Fibroblast of upper back skin (primary cell): ENCODE results near the gene AUTS2.

Source experiments
- DNase-seq: peaks from one replicate; pipeline ENCODE4 v3.0.0-alpha.2; 2013

The AUTS2 gene

GRCh38 chr7:70693321-70693685, 1095.0 kb downstream of the AUTS2 start:
- DNase-seq, result peak; percentile 28

DNA sequence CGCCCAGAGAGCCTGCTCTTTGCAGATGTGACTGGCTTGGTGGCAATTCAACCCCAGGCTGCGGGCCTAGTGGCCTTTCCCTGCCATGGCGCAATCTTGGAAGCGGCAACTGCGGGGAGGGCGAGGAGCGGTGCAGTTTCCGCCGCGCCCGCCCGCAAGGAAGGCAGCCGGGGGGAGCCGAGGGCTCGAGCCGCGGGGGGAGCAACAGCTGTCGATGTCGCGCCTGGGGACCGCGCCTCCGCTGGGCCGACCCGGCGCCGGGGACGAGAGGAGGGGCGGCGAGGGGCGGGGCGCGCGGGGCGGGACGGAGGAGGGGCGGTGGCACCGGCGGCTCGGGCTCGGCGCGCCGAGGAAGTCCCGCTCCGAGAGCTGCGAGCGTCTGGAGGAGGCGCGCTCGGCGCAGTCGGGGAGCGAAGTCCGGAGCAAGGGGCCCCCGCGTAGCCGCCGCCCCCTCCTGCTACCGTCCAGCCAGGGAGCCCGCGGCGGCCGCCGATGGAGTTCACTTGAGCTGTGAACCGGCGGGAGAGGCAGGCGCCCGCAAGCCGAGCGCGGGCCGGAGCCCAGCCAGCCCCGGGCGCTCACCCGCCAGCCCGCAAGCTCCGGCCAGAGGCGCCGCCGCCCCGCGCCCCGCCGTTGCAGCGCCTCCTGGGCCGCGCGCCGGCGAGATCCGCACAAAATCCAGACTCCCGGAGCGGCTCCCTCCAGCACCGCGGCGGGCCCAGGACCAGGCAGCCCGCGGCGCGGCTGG, 1095.6 kb downstream of the AUTS2 start:
- DNase-seq, result peak; percentile 56

DNA sequence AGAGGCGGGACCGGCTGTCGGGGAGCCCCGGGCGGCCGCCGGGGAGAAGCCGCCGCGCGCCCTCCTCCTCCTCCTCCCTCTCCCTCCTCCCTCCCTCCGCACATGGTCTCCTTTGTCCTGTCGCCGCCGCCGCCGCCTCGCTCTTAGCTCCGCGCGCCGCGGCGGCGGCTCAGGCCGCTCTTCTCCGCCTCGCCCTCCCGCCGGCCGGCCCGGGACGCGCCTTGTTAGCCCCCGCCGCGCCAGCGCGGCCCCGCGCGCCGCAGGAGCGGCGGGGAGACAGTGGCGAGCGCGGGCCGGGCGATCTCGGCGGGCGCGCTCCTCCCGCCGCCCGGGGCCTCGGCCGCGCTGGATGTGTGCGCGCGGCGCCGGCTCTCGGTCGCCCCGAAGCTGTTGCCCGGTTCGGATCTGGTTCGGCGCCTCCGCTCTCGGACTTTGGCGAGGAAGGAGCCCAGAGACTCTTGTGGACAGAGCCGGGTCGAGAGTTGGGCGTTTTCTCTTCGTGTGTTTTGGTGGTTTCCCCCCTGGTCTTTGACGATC, 1096.2 kb downstream of the AUTS2 start:
- peak; percentile 33 for DNase-seq

GRCh38 chr7:70694971-70695794, 1096.9 kb downstream of the AUTS2 start:
- no peak for DNase-seq

DNA sequence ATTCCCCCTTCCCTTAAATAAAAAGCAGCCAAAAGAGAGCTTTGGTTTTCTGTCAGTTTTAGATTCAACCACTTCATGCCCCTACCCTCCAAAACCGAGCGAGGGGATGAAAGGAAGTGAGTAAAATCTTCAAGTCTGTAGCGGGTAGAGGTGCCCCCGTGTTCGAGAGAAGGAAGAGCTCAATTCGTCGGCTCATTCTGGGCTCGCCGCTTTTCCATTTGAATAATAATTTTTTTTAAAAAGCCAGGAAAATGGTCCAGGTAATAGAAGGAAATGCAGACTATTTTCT, 1097.5 kb downstream of the AUTS2 start:
- no peak for DNase-seq

DNA sequence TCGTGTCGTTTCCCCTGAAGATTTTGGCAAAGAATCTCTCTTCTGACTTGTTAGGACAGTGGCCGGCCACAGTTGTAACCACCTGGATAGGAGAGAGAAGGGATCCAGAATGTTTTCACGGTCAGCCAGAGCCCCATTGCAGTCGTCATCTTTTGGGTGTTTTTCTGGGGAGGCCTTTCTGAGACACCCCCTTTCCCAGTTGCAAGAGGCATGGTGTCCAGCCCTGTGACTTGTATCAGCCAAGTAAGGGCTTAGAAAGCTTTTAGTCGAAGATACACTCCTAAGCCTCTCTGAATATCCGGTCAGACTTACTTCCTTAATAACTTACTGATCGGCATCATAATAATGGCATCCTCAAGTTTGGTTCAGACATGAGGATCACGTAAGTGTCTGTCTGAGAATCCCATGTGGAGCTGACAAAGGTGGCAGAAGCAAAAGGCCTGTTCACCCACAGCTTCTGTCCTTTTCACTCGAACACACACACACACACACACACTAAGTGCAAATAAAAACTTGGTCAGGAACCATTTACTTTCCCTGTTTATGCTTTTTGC, 1098.0 kb downstream of the AUTS2 start:
- DNase-seq, result peak; percentile 56

DNA sequence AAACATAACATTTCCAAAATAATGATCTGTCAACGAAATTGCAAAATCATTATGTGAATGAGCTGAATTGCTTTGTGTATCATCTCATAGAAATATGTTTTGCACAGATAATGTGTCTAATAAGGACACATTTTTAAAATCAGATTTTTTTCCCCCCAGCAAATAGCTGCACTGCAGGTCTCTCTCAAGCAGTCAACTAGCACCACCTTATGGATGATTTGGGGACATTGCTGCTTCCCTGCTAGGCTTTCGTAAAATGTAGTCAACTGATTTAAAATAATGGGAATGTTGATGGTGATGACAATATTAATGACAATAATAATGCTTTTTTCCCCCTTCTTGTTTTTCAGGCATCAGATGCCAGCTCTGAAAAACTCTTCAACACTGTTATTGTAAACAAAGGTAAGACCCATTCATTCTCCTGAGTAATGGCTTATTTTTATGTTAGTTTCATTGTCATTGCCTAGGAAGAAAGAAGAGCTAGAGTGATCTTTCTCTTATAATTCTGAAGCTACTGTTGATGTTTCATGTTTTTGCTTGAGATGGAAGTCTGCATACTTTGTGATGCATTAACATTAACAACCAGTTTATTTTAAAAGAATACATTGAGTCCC, 1100.1 kb downstream of the AUTS2 start:
- peak; percentile 74 for DNase-seq

DNA sequence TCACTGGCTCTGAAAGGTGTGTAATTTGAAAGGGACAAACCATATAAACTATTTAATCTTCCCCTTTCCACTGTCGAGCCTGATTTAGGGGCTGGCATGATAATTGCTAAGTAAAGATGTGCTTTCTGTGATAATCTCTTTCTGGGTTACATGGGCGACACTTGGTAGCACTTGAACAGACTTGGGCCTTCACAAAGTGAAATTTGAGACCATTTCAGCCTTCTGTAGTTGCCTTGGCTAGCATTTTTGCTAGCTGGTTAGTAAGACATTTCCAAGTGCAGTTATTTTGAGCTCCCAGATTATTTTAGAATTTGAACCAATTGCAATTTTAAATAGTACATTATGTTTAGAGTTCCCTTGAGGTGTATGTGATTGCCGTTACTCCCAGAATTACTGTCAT, 1101.0 kb downstream of the AUTS2 start:
- DNase-seq, result no peak

DNA sequence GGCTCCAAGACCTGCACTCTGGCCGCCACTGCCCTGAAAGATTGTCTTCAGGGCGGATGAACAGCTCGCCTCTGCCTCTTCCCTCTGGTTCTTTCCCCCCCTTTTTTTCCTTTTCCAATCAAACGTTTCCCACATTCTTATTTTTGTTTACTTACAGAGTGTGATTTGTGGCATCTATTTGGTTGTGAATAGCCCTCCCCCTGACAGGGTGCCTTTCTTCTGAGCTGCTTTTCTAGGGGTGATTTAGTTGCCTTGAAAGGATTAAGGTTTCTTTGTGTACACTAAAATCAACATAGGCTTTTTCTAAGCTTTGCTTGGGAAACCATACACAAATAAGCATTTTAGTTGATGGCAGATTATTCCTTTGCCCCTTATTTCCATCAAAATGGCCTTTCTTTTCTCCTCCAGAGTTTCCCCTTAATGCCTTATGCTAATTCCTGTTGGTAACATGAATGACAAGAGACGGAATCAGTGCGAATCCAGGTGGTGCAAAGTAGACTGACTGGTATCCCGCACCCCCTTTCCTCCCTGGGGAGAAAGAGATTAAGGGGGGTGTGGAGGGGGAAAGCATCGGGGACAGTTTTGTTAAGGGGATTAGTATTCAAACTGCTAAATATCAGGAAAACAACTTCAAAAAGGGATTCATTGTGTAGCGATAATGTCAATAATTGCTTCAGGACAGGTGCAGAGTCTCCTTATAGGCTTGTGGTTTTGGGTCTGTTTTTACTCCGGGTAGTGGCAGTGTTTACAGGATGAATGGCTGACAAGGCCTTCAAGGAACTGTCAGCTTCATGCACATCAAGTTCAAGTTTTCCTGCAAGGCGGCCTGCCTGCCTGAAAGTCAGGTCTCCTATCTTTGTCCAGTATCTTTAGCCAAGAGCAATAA, 1102.0 kb downstream of the AUTS2 start:
- DNase-seq, result no peak

DNA sequence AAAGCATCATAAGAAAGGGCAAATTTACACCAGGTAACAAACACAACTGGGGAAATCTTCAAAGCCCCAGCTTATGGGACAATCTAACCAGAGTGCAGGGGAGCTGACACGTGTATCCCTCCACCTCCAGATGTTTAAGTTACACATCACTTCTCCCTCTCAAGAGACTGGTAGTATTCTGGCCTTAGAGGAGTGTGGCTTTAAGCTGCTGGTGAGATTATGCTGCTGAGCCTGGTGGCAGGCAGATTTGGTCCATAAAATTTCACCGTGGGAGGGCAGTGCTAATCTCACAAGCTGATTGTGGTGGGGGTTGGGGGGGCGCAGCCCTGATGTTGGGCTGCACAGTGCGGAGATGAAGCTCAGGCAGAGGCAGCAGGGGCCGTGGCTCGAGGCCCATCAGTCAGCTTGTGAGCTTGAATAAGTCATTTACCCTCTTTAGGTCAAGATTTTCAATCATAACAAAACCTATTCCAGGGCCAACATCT, 1102.7 kb downstream of the AUTS2 start:
- no peak for DNase-seq

DNA sequence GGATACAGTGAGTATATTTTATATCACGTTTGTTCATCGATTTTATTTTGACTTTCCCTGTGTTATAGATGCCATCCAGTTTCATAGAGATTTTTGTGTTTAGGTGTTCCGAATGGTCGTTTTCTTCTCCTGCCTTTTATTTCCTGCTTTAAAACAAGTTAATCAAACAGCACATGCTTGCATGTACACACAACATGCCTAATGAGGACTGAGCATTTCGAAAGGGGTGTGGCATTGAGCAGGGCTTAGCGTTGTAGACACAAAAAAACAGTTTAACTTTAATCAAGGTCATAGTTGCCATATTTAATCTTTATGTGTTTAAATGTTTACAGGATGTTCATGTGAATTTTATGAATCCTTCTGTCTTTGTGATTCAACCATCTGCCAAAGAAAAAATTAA, 1103.2 kb downstream of the AUTS2 start:
- DNase-seq, result no peak

GRCh38 chr7:70701991-70702390, 1103.7 kb downstream of the AUTS2 start:
- DNase-seq, result no peak

- DNase-seq, result no peak
Observed at GRCh38 chr7:70703785-70704184, 1105.5 kb downstream of the AUTS2 start.

DNA sequence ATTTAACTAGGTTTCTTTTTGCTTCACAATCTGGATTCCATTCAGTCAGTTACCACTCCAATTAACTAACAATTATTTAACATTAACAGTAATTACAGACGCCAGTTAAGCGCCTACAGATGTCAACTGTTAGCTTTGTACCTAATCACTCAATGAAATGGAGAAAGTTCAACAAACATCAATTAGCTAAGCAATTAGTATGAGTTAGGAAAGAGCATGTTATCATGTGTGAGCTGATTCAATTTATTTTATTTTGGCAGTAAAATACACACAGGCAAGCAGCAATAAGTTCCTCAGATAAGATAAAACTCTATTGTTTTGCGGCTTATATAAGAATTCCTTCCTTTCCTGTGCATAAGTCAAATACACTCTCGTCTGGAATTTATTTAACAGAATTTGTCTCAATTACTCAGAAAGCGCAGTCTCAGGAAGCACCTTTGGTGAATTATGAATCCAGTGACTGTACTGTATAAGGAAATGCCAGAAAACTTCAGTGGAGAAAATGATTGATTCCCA, 1106.6 kb downstream of the AUTS2 start:
- DNase-seq, result peak; percentile 72

DNA sequence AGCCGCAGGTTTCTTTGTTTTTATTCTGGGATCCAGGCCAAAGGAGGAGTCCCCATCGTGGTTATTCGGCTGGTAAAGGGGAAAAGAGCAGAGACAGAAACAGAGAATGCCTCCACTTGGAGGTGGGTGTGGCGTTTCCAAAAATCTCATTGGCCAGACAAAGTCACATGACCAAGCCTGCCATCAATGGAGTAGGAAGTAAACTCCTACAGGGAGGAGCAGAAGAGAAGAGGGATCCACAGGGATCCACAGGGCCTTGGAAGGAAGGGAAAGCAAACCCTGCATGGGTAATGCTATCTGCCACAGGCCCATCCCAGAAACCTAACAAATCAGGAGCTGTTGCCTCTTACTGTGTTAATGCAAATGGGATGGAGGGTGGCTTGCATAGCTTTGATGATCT, 1107.9 kb downstream of the AUTS2 start:
- no peak for DNase-seq

- DNase-seq, result no peak
Observed at GRCh38 chr7:70706698-70707097, 1108.4 kb downstream of the AUTS2 start.

GRCh38 chr7:70707823-70708243, 1109.6 kb downstream of the AUTS2 start:
- no peak for DNase-seq

- peak; percentile 86 for DNase-seq
Observed at GRCh38 chr7:70710011-70710480, 1111.8 kb downstream of the AUTS2 start.

DNA sequence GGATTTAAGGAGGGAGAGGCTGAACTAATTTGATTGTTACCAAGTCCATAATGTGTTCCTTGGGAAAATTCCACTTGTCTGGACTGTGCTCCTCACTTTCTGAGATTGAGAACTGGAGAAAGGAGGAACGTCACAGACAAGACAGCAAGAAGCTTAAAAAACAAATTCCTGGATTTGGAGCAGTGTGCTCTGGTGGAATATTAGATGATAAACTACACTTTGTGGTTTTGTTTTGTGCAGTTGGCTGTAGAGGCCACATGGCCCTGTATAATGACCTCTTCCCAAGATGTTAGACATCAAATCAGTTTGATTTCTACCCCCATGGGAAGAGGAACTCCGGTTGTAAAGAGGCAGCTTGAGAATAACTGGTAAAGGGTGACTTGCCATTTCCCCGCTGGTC, 1112.4 kb downstream of the AUTS2 start:
- no peak for DNase-seq

DNA sequence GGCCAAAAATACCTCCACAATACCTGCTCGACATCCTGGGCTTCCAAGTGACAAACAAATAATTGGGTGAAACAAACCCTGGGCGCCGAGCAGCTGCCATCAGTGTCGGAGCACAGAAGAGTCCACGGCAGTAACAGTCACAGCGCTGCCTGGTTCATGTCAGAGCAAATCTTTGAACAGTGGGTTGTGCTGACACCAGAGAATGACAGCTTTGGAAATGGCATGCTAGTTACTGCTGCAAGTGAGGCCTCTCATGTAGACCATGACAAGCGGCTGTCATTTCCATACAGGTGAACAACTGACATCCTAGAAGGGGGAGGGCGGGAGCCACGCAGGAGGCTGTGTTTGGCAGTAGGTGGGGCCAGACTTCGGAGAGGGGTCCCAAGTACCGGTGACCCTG, 1113.2 kb downstream of the AUTS2 start:
- no peak for DNase-seq

DNA sequence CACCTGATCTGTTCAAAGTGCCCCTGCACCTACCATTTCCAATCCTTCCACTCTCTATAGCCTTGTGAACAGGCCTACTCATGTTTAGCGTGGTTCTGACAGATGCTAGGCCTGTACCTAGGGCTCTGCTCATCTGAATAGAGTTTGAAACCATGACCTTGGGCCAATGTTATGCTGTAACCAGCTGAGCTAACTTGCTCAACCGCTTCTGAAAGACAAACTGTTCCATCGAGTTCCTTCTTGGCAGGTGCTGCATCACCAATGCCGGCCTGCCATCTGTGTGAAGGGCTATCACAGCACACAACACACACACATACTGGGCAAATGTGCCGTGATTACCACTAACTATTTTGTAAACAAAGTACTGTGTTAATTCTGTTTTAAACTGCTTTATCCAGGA, 1114.7 kb downstream of the AUTS2 start:
- DNase-seq, result no peak

DNA sequence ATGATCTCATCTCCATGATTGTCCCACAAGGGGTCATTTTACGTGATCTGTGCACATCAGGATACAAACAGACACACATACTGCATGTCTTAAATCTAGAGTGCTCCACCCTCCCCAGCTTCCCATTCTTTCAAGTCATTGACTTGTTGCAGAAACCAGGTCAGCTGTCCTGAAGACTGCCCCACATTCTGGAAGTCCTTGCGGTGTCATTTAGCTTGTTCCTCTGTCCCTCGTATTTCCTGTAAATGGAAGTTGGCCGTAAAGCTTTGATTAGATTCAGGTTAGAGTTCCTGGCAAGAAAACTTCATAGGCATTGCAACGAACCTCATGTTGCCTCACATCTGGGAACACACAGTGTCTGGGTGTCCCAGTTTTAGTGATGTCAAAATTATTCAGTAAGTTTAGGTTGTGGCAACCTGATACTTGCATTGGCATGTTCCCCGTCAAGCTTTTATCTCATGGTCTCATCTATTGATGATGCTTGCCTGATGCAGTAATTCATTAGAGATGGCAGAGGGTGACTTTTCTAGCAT, 1116.3 kb downstream of the AUTS2 start:
- no peak for DNase-seq
